SKM-1 (cell line): ENCODE measurements around the gene OSBPL6.

Experiments
- DNase-seq: peaks from one replicate; lab custom pipeline; 2025; ENCODE audit not compliant: unreplicated experiment; lab: John Stamatoyannopoulos, UW

Gene OSBPL6

GRCh38 chr2:178237488-178238153, 43.3 kb downstream of the OSBPL6 start:
- no peak for DNase-seq

- no peak for DNase-seq
Measured at GRCh38 chr2:178238154-178238521, 43.8 kb downstream of the OSBPL6 start.

GRCh38 chr2:178238750-178239149, 44.4 kb downstream of the OSBPL6 start:
- no peak for DNase-seq

GRCh38 chr2:178241844-178242551, 47.7 kb downstream of the OSBPL6 start:
- no peak for DNase-seq

- DNase-seq: no peak
Measured at GRCh38 chr2:178242552-178242883, 48.2 kb downstream of the OSBPL6 start.

GRCh38 chr2:178243961-178244360, 49.6 kb downstream of the OSBPL6 start:
- no peak for DNase-seq

GRCh38 chr2:178244777-178245176, 50.5 kb downstream of the OSBPL6 start:
- no peak for DNase-seq

- no peak for DNase-seq
Measured at GRCh38 chr2:178246696-178247095, 52.4 kb downstream of the OSBPL6 start.

- no peak for DNase-seq
Measured at GRCh38 chr2:178247250-178247649, 52.9 kb downstream of the OSBPL6 start.

- DNase-seq: no peak
Measured at GRCh38 chr2:178250429-178250828, 56.1 kb downstream of the OSBPL6 start.

- DNase-seq: no peak
Measured at GRCh38 chr2:178251151-178251955, 57.0 kb downstream of the OSBPL6 start.

- DNase-seq: no peak
Measured at GRCh38 chr2:178256382-178257042, 62.2 kb downstream of the OSBPL6 start.

GRCh38 chr2:178257127-178257526, 62.8 kb downstream of the OSBPL6 start:
- DNase-seq: no peak

GRCh38 chr2:178258916-178259315, 64.6 kb downstream of the OSBPL6 start:
- no peak for DNase-seq

- no peak for DNase-seq
Measured at GRCh38 chr2:178263159-178263860, 69.0 kb downstream of the OSBPL6 start.

- DNase-seq: no peak
Measured at GRCh38 chr2:178264211-178264610, 69.9 kb downstream of the OSBPL6 start.

GRCh38 chr2:178265851-178266250, 71.5 kb downstream of the OSBPL6 start:
- no peak for DNase-seq

GRCh38 chr2:178266445-178266844, 72.1 kb downstream of the OSBPL6 start:
- no peak for DNase-seq

GRCh38 chr2:178267660-178268059, 73.3 kb downstream of the OSBPL6 start:
- no peak for DNase-seq

- no peak for DNase-seq
Measured at GRCh38 chr2:178268435-178268834, 74.1 kb downstream of the OSBPL6 start.
